Fibroblast of the aortic adventitia (primary cell): Measurements from ENCODE around the gene TIFAB. TPM values are rescaled to one million over a fixed set of nuclear protein-coding genes. Genes with fewer than 3 reads are reported as not detected.

Experiments
- DNase-seq: peaks from one replicate; pipeline ENCODE4 v3.0.0-alpha.2; 2010; ENCODE audit warnings: low read depth
- H3K4me3 ChIP-seq: 2 replicates; pipeline ENCODE4 v1.5.1; 2011; ENCODE audit warnings: low read depth, mild to moderate bottlenecking, control low read depth, low read length, moderate library complexity
- CTCF ChIP-seq: IDR thresholded peaks from 2 replicates; pipeline ENCODE4 v1.5.1; 2011; ENCODE audit warnings: mild to moderate bottlenecking, low read length, control low read depth, inconsistent platforms; ENCODE audit not compliant: insufficient read depth
- total RNA-seq: library from RNA; depleted of rRNA; stranded (reverse); fragments of >200 nt; gene quantifications from 2 replicates; pipeline ENCODE4 v1.2.3, GENCODE V29; 2012; ENCODE audit warnings: low replicate concordance

TIFAB gene
- total RNA-seq, 1 donor = not detected

DNA sequence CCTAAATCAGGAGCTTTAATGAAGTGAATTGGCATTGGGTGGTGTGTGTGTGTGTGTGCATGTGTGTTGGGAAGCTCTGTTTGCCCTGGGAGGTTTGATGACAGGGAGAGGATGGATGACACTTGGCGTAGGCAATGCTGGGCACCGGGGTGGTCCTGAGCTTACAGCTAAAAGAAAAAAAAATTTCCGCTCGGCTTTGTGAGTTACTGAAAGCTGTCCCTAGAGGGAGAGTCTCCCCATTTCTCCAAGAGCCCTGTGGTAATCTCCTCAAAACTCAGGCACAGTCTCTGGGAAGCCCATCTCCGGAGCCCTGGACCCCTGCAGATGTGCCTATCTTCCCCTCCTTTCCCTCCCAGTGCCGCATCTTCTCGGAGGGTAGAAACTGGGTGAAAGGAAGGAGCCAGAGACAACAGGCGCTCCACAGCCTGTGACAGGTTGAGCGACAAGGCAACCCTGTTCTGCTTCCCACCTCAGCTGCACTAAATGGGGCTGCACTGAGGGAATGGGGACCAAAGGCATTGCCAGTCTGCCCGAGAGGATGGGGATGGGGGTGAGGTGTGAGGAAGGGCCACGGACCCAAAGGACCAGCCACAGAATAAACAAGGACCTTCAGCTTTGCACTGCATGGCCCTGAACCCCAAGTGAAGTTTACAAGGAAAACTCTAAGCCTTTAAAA, 35.8 kb upstream of the TIFAB start:
- no peak for TF ChIP-seq CTCF
- no peak overlapping the region for H3K4me3 ChIP-seq
- DNase-seq = no peak

GRCh38 chr5:135487037-135487395, 34.9 kb upstream of the TIFAB start:
- TF ChIP-seq CTCF = no peak
- DNase-seq = no peak
- H3K4me3 ChIP-seq = no peak overlapping the region

DNA sequence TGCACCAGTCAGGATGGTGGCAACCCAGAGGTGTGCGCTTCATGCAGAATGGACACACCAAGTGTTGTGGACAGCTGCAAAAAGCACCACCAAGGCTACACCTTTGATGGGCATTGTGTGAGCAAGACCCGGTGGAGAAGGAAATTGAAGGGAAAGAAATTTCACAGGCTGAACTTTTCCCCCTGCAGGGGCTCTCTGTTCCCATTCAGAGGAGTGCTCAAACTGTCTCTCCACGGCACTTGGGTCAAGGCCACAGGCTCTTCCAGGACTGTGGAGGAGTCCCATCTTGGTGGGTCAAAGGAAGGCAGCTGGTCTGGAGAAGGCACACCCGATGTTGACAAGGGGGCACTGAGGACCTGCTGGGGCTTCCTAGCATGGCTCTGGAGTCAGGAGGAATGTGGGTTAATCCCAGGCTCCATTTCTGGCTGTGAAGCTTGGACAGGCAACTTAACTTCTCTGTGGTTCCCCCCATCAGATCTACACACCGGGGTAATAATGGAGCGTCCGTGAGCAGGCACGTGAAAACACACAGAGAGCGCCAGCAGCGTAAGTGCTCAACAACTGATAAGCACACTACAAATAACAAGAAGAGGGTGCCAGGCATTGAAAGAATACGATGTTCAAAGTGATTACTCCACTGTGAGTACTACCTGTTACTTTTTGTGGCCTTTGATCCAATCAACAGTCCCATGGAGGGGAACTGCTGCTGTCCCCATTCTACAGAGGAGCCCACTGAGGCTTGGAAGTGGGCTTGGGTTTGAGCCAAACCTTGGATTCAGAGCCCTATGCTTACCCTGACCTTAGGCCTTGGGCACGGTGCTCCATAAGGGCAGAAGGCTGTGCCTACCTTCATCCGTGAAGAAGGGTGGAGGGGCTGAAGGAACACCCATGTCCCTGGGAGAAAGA, 34.2 kb upstream of the TIFAB start:
- no peak overlapping the region for H3K4me3 ChIP-seq
- no peak for DNase-seq
- TF ChIP-seq CTCF = no peak

DNA sequence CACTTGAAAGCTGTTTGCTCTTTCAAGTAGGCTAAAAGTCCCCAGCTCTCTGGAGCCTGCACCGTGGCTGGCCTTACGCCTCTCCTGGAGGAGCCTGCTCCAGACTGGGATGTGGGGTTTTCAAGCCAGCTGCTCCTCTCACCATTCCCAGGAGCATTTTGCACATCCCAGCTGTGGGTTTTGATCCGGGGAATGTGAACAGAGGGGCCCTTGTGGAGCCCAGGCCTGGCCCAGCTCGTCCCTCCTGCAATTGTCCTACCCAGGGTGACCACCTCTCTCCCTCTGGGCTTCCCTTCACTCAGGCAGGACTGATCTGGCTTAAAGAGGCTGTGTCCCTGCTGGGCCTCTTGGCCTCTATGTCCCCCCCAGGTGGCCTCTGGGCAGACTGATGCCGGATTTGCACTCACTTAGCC, 32.5 kb upstream of the TIFAB start:
- H3K4me3 ChIP-seq = no peak overlapping the region
- TF ChIP-seq CTCF = no peak
- DNase-seq = no peak

GRCh38 chr5:135483254-135483653, 31.1 kb upstream of the TIFAB start:
- no peak for TF ChIP-seq CTCF
- H3K4me3 ChIP-seq = no peak overlapping the region
- DNase-seq = no peak

GRCh38 chr5:135482381-135482933, 30.3 kb upstream of the TIFAB start:
- no peak for DNase-seq

More at GRCh38 chr5:135482381-135482933, 30.3 kb upstream of the TIFAB start:
- no peak overlapping the region for H3K4me3 ChIP-seq
- TF ChIP-seq CTCF = no peak
